ENCODE data around the gene HDAC4. TPM values are rescaled to one million over a fixed set of nuclear protein-coding genes. Genes with fewer than 3 reads are reported as not detected.
"Not testable (repeated sequence)": the region's sequence is repeated elsewhere in the genome, so short reads cannot be mapped to it uniquely, and the experiment has no call there.

Gene HDAC4
- polyA plus RNA-seq, 5 donors = 7.9 to 11.8 (median 10.9) TPM

DNA sequence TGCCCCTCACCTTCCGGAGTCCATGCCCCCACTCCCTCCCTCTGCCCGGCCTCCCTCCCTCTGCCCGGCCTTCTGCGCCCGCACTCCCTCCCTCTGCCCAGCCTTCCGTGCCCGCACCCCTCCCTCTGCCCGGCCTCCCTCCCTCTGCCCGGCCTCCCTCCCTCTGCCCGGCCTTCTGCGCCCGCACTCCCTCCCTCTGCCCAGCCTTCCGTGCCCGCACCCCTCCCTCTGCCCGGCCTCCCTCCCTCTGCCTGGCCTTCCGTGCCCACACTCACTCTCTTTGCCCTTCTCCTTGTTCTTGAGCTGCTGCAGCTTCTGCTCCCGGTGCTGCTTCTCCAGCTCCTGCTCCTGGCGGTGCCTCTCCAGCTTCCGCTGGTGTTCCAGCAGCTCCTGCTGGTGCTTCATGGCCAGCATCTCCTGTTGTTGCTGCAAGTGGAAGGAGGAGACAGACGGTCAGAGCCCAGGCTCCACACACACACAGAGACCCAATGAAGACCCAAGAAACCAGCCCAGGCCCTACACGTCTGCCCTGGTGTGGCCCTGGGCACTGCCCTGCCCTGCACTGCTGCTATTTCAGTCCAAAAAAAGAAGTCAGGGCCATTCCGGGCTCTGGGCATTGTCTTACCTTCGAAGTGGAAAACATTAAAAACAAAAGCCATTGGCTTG is 224.5 kb downstream of the HDAC4 start:
- DNase-seq = not testable (repeated sequence)

- no peak for DNase-seq
Observed at GRCh38 chr2:239175181-239175580, 225.6 kb downstream of the HDAC4 start.

- no peak for DNase-seq
Observed at GRCh38 chr2:239173301-239173700, 227.5 kb downstream of the HDAC4 start.

DNA sequence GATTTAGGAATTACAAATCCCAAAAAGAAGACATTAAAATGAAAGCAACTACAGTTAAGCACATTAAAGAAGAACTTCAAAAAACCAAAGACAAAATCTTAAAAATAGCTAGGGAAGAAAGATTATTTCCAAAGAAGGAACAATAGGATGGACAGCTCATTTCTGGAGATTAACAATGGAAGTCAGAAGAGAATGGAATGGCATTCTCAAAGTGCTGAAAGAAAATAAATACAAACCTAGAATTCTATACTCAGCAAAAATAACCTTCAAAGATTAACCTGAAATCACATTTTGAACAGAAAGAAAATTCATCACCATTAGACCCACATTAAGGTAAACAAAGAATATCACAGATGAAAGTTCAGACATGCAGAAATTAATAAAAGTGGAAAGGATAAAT is 229.2 kb downstream of the HDAC4 start:
- DNase-seq = no peak

- DNase-seq = no peak
Observed at GRCh38 chr2:239169311-239170048, 231.3 kb downstream of the HDAC4 start.

GRCh38 chr2:239168575-239168974 is 232.2 kb downstream of the HDAC4 start:
- no peak for DNase-seq

DNA sequence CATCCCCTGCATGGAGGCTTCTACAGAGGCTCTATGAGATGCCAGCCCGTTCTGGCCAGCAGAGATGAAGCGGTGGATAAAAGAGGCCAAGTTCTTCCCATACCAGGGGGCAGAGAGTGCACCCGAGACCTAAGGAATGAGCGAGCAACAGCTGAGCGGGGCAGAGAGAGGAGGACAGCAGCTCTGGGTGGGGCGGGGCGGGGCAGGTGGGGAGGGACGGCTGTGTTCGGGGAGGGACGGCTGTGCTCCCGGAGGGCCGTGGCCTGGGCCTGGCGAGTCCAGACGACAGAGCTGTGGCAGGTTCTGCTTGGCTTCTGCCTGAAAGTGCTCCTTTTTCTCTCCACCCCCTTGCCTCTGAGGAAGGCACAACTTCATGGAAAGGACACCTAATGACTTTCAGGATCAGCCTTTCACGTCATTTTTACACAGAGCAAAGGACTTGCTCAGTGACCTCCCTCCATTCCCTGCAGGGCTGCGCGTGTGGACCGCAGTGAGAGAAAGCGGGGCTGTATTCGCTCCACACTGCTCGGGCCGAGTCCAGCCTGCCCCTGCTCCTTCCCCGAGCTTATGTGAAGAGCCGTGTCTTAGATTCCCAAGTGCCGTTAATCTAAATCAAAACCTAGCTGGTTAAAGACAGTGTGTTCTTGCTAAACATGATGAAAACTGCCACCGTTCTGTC is 232.9 kb downstream of the HDAC4 start:
- DNase-seq = no peak

GRCh38 chr2:239167011-239167673 is 233.7 kb downstream of the HDAC4 start:
- DNase-seq = no peak

GRCh38 chr2:239166201-239166834 is 234.5 kb downstream of the HDAC4 start:
- DNase-seq = no peak

DNA sequence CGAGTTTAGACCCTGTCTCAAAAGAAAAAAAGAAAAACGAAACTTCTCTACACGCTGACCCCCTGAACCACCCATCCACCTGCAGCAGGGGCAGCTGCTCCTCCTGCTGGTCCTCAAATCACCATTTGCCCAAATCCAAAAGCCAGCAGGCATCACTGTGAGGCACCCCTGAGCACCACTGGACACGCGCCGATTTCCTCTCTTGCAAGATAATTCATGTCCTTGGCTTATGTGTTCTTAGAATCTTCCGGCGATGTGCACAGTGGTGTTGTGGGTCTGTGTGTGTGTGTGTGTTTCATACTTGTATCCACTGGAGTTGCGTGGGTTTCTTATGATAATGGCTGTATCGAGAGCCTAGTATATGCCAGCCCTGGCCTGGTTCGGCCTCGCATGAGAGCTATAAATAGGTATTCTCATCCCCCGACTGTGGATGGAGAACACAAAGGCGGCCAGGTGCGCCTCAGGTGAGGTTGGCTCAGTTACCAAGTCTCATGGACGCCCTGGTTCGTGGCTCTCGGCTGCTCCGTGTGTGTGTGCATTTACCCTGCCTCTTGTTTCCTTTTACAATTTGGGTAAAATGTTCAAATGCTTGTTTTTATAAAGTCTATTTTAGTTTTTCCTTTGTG is 235.5 kb downstream of the HDAC4 start:
- DNase-seq = no peak

DNA sequence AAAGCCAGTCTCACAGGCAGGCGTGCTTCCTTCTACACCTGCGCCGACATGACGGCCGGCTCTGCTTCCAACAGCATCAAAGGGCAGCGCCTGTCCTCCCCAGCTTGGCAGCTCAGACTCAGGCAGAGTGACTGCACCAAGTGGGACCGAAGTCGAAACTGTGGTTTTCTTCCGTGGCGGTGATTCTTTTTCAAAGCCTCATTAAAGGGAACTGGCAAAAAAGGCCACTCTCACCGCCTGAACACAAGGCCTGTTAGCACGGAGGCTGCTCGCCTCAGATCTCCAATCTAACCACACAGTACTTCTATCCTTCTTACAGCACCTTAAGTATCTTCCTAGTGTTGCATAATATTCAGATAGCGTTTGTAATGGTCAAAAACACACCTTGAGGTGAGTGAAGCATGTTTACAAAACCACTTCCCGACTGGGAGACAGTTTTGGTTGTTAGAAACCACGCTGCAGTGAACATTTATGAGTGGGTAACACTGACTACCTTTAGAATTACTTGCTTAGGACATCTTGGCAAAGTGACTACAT is 236.4 kb downstream of the HDAC4 start:
- no peak for DNase-seq

- DNase-seq = no peak
Observed at GRCh38 chr2:239163688-239164334, 237.0 kb downstream of the HDAC4 start.

DNA sequence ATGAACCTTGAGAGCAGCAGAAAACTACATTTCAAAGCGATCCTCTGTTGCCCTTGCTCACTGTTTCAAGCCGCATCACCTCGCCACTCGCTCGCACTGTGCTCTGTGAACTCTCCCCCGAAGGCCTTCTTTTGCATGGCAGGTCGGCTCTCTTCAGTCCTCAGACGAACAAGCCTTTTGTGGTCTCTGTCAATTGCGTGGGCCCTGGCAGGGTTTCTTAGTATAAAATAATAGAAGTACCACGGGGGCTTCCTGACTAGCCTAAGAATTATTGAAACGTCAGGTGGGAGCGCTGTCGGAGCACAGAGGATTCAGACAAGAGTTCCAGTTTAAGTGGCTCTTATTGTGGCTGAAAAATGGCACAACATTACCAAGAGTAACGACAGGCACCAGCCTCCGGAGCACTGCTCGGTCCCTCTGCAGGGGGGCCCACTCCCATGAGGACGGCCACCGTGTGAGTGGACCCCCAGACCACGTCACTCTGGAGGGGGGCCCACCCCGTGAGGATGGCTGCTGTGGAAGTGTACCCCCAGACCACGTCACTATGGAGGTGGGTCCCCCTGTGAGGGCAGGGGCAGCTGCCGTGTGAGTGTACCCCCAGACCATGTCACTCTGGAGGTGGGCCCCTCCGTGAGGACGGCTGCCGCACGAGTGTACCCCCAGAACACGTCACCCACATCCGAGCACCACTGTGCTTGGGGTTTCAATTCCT is 237.7 kb downstream of the HDAC4 start:
- DNase-seq = no peak

DNA sequence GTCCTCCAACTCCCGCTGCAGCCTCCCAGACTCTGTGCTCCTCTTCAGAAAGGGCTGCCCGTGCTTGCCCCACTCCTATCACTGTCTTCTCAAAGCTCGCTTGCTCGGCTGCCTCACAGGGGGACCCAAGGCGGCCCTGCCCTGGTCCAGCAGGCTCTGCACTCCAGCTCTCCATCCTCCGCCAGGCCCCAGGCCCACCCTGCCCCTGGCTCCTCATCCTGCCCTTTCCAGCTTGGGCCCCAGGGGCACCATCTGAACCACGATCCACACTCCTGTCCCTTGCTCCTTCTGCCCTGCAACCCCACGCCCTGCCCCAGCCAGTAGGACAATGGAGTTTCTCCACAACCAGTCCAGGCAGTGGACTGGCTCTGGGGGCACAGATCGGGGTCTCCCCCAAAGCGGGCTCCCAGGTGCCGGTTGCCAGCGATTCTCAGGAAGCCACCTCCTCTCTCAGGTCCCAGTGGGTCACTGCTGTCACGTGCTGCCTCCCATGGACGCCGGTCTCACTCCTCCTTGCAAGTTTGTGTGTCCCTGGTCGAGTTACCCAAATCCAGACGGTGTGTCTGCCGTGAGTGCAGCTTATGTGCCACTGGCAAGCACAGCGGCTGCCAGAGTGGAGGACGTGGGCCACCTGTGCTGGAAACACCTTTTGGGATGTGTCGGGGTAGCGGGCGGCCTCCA is 238.5 kb downstream of the HDAC4 start:
- no peak for DNase-seq

DNA sequence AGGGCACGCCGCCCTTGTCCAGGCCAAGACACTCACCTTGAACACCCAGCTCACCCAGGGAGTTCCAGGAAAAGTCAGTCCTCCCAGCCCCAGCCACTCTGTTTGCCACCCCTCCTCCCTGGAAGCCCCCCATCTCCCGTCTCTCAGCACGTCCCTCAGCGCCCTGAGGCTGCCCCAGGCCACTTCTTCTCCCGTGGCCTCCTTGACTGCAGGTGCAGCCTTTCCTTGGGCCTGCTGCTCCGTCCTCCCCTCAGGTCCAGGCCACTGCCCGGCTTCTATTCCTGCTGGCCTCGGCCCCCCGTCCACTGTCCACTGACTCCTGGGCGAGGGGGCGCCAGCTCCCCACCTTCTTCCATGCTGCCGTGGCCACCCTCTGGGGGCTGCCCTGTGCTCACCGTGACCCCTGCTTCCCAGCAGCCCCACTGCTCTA is 239.1 kb downstream of the HDAC4 start:
- no peak for DNase-seq

- no peak for DNase-seq
Observed at GRCh38 chr2:239160226-239161143, 240.3 kb downstream of the HDAC4 start.

DNA sequence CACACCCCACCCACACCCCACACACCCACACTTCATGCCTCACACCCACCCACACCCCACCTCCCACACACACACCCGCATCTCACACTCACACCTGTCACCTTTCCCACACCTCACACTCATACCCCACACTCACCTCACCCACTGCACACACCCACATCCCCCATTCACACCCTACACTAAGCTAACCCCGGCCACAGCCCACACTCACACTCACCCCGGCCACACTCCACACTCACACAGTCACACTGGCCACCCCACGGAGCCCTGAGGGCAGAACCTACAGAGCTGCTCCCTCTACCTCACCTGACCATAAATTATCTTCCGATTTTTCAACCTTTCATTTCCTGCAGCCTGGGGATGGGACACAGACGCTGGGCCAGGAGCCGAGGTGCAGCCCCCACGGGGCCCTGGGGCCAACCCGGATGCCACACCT is 241.3 kb downstream of the HDAC4 start:
- DNase-seq = no peak

Data from right lung (tissue), 5 donors.